Measurements from ENCODE around the gene METTL1. TPM values are rescaled to one million over a fixed set of nuclear protein-coding genes. Genes with fewer than 3 reads are reported as not detected.

The METTL1 gene
- total and polyA plus RNA-seq, 2 donors (not counting 1 experiment from before 2014, with no cell fraction given), result 9.1 to 9.2 TPM

DNA sequence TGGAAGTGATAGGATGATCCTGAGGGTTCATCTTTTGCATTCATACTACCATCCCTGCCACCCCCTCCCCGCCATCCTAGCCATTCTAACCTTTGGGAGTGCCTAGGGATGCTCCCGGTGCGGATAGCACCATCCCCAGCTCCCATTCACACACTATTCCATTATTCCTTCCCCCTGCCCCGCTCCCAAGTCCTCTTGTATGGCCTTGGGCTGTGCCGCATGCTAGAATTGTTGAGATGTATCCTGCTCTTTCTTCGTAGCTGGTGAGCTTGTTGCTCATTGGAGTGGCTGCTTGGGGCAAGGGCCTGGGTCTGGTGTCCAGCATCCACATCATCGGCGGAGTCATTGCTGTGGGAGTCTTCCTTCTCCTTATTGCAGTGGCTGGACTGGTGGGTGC is 26.4 kb downstream of the METTL1 start:
- no peaks in the 10 kb centered on the region for H3K27me3 Mint-ChIP-seq
- peak overlapping the region; percentile 92 for H3K4me3 Mint-ChIP-seq
- WGBS (ENCODE audit: insufficient coverage), result 84% methylated on average over 3 of the region's 8 CpGs

More for the DNA sequence above, 26.4 kb downstream of the METTL1 start:
- H2AFZ ChIP-seq (ENCODE audit: insufficient read depth, low read depth, low read length, poor library complexity, severe bottlenecking), result peak overlapping the region; percentile 74
- peak overlapping the region; percentile 91 for H3K27ac Mint-ChIP-seq
- peaks cover 29 to 47% of the 10 kb centered on the region in 2 donors for H3K4me1 ChIP-seq (ENCODE audit: control insufficient read depth in 2 of 2, insufficient read depth in 2 of 2, low read length in 2 of 2)
- peak overlapping the region; percentile 68 to 90 (median 86) for H3K4me3 ChIP-seq (ENCODE audit: control extremely low read depth in 1 of 5, extremely low read depth in 1 of 5, insufficient read depth in 1 of 5, low read depth in 2 of 5, low read length in 4 of 5)
- H3K27ac ChIP-seq (ENCODE audit: low read length in 2 of 2), result peak overlapping the region; percentile 80 to 94
- ChIA-PET CTCF (interaction anchor here (0.8 to 1.5 kb wide), 4 partner anchors 11 to 162 kb away, joined by 3 to 10 read pairs (median 6); partner anchors contain the start of gene OS9), POLR2A (interaction anchor here (0.6 to 1.3 kb wide), 2 partner anchors 11 to 1109 kb away, joined by 4 to 7 read pairs; no protein-coding TSS in a partner anchor)
- peaks cover 50% of the 10 kb centered on the region for H3K79me2 ChIP-seq (ENCODE audit: control insufficient read depth, insufficient read depth, low read length)
- H4K20me1 ChIP-seq (ENCODE audit: control insufficient read depth, insufficient read depth, low read length, poor library complexity, severe bottlenecking), result peaks cover 5% of the 10 kb centered on the region
- H3K36me3 ChIP-seq (replicated peaks in 1 of 2; ENCODE audit: control extremely low read depth in 1 of 2, control insufficient read depth in 1 of 2, extremely low read depth in 1 of 2, insufficient read depth in 2 of 2, low read length in 1 of 2), result peaks cover 2 to 36% of the 10 kb centered on the region in 2 experiments
- peaks cover 47% of the 10 kb centered on the region for H3K4me1 Mint-ChIP-seq
- no peaks in the 10 kb centered on the region for H3K9me3 Mint-ChIP-seq (ENCODE audit: insufficient read depth)
- no peak for ATAC-seq (ENCODE audit: low read depth)
- TF ChIP-seq, protein P1, sequence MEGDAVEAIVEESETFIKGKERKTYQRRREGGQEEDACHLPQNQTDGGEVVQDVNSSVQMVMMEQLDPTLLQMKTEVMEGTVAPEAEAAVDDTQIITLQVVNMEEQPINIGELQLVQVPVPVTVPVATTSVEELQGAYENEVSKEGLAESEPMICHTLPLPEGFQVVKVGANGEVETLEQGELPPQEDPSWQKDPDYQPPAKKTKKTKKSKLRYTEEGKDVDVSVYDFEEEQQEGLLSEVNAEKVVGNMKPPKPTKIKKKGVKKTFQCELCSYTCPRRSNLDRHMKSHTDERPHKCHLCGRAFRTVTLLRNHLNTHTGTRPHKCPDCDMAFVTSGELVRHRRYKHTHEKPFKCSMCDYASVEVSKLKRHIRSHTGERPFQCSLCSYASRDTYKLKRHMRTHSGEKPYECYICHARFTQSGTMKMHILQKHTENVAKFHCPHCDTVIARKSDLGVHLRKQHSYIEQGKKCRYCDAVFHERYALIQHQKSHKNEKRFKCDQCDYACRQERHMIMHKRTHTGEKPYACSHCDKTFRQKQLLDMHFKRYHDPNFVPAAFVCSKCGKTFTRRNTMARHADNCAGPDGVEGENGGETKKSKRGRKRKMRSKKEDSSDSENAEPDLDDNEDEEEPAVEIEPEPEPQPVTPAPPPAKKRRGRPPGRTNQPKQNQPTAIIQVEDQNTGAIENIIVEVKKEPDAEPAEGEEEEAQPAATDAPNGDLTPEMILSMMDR (IDR thresholded peaks at IDR 0.05), result no peak
- TF ChIP-seq EZH2 (IDR thresholded peaks at IDR 0.05; ENCODE audit: borderline replicate concordance, insufficient read depth, low read depth, low read length, poor library complexity, severe bottlenecking), result no peak
- H3K4me2 ChIP-seq (replicated peaks; ENCODE audit: low read depth, low read length, poor library complexity, severe bottlenecking), result peak overlapping the region; percentile 91
- intact Hi-C loops (cut with micrococcal nuclease), result no loop called here
- no peak for DNase-seq
- no peaks in the 10 kb centered on the region for H3K27me3 ChIP-seq (replicated peaks in 1 of 4; ENCODE audit: control extremely low read depth in 1 of 4, control insufficient read depth in 3 of 4, insufficient read depth in 4 of 4, low read length in 3 of 4)
- H3K9ac ChIP-seq (ENCODE audit: low read length), result peak overlapping the region; percentile 94
- no peaks in the 10 kb centered on the region for H3K9me3 ChIP-seq (ENCODE audit: control extremely low read depth in 1 of 3, control insufficient read depth in 2 of 3, insufficient read depth in 1 of 3, low read length in 2 of 3)
